Effector memory CD8-positive, alpha-beta T cell (primary cell): ENCODE data around the gene ARL16.

ENCODE experiments used
- ATAC-seq: fragments of 150-1000 bp; cut with Tn5 transposase; replicated peaks from 2 replicates; pipeline ENCODE4 v1.10.0; 2021; ENCODE audit warnings: mild to moderate bottlenecking, moderate library complexity
- DNase-seq, 3 experiments: peaks; one replicate each; pipeline ENCODE4 v3.0.0; 2021
- H3K27ac Mint-ChIP-seq, 2 donors: one replicate each; pipeline ENCODE4 v1.8.0; 2022; ENCODE audit warnings: mild to moderate bottlenecking in 2 of 2, mixed read lengths in 2 of 2, moderate library complexity in 2 of 2
- H3K27me3 Mint-ChIP-seq, 2 donors: one replicate each; pipeline ENCODE4 v1.8.0; 2022; ENCODE audit warnings: mixed read lengths in 2 of 2
- H3K36me3 Mint-ChIP-seq: one replicate; pipeline ENCODE4 v1.8.0; 2022; ENCODE audit warnings: mild to moderate bottlenecking, moderate library complexity, mixed read lengths; ENCODE audit not compliant: insufficient read depth
- H3K4me1 Mint-ChIP-seq, 2 donors: one replicate each; pipeline ENCODE4 v1.8.0; 2022; ENCODE audit warnings: low read depth in 2 of 2, mixed read lengths in 2 of 2
- H3K4me3 Mint-ChIP-seq, 2 donors: one replicate each; pipeline ENCODE4 v1.8.0; 2022; ENCODE audit warnings: mild to moderate bottlenecking in 2 of 2, mixed read lengths in 2 of 2, moderate library complexity in 2 of 2
- H3K9me3 Mint-ChIP-seq, 2 donors: one replicate each; pipeline ENCODE4 v1.8.0; 2022; ENCODE audit warnings: mixed read lengths in 2 of 2

Gene ARL16

DNA sequence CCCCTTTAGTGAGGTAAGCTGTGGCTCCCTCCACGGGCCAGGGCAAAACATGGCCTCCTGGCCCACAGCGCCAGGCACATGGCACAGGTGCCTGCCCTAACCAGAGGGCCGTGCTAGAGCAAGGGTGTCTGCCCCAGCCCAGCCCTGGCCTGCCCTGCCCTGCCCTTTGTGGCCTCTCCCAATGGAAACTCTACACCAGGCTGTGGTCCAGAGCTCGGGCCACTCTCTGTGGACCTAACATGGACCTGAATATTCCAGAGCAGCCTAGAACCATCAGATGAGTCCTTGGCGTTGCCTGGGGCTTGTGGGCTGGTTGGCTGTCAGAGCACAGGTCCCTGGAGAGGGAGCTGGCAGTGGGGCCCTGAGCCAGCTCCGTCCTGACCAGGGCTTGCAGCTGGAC, 11.6 kb upstream of the ARL16 start:
- H3K27ac Mint-ChIP-seq = no peak overlapping the region
- no peak for DNase-seq
- no peak overlapping the region for H3K4me3 Mint-ChIP-seq
- no peak for ATAC-seq
- H3K27me3 Mint-ChIP-seq = no peaks in the 10 kb centered on the region
- H3K4me1 Mint-ChIP-seq = no peaks in the 10 kb centered on the region
- peaks cover 45% of the 10 kb centered on the region for H3K36me3 Mint-ChIP-seq
- H3K9me3 Mint-ChIP-seq = no peaks in the 10 kb centered on the region

DNA sequence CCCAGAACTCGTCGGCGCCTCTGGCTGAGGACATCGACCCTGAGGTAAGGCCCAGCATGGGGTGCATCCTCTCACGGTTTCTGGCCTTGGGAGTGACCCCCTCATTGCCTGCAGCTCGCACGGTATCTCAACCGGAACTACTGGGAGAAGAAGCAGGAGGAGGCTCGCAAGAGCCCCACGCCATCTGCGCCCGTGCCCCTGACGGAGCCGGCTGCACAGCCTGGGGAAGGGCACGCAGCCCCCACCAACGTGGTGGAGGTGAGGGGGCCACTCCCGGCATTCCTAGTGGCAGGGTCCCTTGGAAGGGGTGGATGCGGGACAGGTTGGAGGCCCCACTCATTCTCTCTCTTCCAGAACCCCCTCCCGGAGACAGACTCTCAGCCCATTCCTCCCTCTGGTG, 11.2 kb upstream of the ARL16 start:
- H3K27me3 Mint-ChIP-seq = no peaks in the 10 kb centered on the region
- H3K4me3 Mint-ChIP-seq = no peak overlapping the region
- no peak overlapping the region for H3K27ac Mint-ChIP-seq
- peaks cover 0 to 3% of the 10 kb centered on the region in 2 donors for H3K4me1 Mint-ChIP-seq
- peaks cover 48% of the 10 kb centered on the region for H3K36me3 Mint-ChIP-seq
- ATAC-seq (no peak), DNase-seq (no peak)
- no peaks in the 10 kb centered on the region for H3K9me3 Mint-ChIP-seq

DNA sequence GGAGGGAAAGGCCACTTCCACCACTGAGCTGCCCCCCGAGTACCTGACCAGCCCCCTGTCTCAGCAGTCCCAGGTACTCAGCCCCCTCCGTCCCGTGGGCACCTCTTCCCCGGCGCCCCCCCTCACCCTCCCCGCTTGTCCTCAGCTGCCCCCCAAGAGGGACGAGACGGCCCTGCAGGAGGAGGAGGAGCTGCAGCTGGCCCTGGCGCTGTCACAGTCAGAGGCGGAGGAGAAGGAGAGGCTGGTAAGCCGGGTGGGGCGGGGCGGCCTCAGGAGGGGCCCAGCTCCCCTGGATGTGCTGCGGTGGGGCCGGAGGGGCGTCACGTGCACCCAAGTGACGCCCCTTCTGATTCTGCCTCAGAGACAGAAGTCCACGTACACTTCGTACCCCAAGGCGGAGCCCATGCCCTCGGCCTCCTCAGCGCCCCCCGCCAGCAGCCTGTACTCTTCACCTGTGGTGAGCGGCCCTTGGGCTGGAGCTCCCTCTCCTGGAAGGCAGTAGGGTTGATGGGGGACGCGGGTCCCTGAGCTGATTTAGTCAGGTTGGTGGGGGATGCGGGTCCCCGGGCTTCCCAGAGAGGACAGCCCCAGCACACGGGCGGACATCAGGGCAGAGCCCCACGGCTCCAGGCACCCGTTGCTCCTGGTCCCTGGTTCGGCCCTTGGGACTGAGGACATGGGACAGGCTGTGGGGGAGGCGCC, 10.1 kb upstream of the ARL16 start:
- DNase-seq (no peak), ATAC-seq (no peak)
- Mint-ChIP-seq H3K4me3 (no peak overlapping the region), H3K27ac (no peak overlapping the region), H3K4me1 (peaks cover 9 to 14% of the 10 kb centered on the region in 2 donors), H3K27me3 (no peaks in the 10 kb centered on the region), H3K36me3 (peaks cover 48% of the 10 kb centered on the region), H3K9me3 (no peaks in the 10 kb centered on the region)

DNA sequence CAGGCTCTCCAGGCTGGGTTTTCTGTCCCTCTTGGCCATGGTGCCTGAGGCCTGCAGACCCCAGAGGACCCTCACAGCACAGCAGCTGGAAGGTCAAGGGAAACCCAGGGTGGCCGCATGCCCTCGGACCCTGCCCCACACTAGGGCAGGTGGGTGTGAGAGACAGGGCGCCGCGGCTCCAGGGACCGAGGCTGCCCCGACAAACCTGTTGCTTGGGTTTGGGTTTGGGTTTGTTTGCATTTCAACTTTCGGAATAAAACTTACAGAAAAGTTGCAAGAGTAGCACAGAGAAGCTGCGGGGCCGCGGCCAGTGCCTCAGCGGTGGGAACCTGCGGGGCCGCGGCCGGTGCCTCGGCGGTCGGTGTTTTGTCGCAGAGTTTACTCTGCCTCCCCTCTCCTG, 8.0 kb upstream of the ARL16 start:
- no peak for ATAC-seq
- Mint-ChIP-seq H3K36me3 (peaks cover 38% of the 10 kb centered on the region), H3K27me3 (no peaks in the 10 kb centered on the region), H3K4me3 (no peak overlapping the region), H3K9me3 (no peaks in the 10 kb centered on the region), H3K4me1 (peaks cover 18 to 20% of the 10 kb centered on the region in 2 donors), H3K27ac (no peak overlapping the region)
- DNase-seq = no peak

DNA sequence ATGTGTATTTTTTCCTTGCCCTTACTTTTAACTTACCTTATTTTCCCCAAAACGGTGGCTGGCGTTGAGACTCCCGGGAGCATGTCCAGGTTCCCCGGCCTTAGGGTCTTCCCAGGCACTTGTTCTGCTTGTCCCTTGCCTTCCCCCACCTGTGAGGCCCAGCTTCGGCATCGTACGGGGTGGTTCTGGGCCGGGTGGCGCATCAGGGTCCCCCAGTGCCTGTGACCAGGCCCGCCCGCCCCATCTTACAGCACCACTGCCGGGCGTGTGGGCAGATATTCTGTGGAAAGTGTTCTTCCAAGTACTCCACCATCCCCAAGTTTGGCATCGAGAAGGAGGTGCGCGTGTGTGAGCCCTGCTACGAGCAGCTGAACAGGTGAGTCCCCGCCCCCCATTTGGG, 7.6 kb upstream of the ARL16 start:
- H3K4me3 Mint-ChIP-seq = no peak overlapping the region

DNA sequence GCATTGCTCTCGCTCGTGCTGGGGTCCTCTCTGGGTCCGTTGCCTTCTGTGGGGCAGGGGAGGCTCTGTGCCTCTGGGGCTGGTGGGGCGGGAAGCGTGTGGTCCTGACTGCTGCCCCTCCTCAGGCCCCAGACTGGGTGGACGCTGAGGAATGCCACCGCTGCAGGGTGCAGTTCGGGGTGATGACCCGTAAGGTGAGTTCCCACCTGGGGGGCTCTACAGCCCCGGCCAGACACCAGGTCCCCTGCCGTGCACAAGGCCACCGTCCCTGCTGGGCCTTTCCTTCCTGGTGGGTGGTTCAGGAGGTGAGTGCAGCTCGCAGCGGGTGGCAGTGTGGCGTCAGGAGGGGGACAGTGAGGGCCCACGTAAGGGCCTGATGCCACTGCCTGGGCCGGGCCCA, 7.0 kb upstream of the ARL16 start:
- Mint-ChIP-seq H3K27ac (no peak overlapping the region), H3K27me3 (no peaks in the 10 kb centered on the region), H3K36me3 (peaks cover 43% of the 10 kb centered on the region), H3K4me1 (peaks cover 18 to 21% of the 10 kb centered on the region in 2 donors), H3K9me3 (no peaks in the 10 kb centered on the region), H3K4me3 (no peak overlapping the region)
- DNase-seq (no peak), ATAC-seq (no peak)

More for the DNA sequence above, 7.6 kb upstream of the ARL16 start:
- ATAC-seq (no peak), DNase-seq (no peak)
- H3K36me3 Mint-ChIP-seq = peaks cover 41% of the 10 kb centered on the region
- no peak overlapping the region for H3K27ac Mint-ChIP-seq
- H3K27me3 Mint-ChIP-seq = no peaks in the 10 kb centered on the region
- H3K4me1 Mint-ChIP-seq = peaks cover 18 to 20% of the 10 kb centered on the region in 2 donors
- no peaks in the 10 kb centered on the region for H3K9me3 Mint-ChIP-seq

DNA sequence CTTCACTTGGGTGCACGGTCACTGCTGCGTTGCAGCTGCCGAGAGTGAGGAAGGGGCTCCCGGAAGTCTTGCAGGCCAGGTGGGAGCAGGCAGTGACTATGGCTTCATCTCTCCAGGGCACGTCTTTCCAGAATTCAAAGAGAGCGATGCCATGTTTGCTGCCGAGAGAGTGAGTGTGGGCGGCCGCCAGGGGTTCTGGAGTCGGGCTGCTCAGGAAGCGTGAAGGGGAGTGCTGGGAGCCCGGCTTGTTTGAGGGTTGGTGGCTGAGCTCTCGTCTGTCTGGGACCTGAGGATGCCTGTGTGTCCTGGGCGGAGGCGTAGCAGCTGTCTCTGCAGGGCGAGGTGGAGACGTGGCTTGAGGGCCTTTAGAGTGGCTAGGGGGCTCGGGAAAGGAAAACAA, 6.5 kb upstream of the ARL16 start:
- H3K4me1 Mint-ChIP-seq = peaks cover 20 to 26% of the 10 kb centered on the region in 2 donors
- H3K9me3 Mint-ChIP-seq = no peaks in the 10 kb centered on the region
- H3K27me3 Mint-ChIP-seq = no peaks in the 10 kb centered on the region
- ATAC-seq (no peak), DNase-seq (no peak)
- peak overlapping the region in 1 of 2 donors; percentile 70 for H3K27ac Mint-ChIP-seq
- peaks cover 43% of the 10 kb centered on the region for H3K36me3 Mint-ChIP-seq
- no peak overlapping the region for H3K4me3 Mint-ChIP-seq

DNA sequence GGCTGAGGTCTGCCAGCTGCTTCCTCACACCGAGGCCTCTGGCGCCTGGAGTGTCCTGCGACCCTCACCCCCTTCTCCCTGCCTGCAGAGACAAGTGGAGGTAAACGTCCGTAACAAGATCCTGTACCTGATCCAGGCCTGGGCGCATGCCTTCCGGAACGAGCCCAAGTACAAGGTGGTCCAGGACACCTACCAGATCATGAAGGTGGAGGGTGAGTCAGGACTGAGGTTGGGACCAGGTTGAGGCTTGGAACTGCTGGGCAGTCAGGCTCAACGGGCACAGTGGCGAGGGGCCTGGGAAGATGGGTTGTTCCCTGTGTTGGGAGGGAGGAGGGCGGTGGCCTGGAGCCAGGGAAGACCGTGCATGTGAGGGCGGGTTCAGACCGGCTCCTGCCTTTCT, 5.0 kb upstream of the ARL16 start:
- no peak for ATAC-seq
- H3K27ac Mint-ChIP-seq = no peak overlapping the region

DNA sequence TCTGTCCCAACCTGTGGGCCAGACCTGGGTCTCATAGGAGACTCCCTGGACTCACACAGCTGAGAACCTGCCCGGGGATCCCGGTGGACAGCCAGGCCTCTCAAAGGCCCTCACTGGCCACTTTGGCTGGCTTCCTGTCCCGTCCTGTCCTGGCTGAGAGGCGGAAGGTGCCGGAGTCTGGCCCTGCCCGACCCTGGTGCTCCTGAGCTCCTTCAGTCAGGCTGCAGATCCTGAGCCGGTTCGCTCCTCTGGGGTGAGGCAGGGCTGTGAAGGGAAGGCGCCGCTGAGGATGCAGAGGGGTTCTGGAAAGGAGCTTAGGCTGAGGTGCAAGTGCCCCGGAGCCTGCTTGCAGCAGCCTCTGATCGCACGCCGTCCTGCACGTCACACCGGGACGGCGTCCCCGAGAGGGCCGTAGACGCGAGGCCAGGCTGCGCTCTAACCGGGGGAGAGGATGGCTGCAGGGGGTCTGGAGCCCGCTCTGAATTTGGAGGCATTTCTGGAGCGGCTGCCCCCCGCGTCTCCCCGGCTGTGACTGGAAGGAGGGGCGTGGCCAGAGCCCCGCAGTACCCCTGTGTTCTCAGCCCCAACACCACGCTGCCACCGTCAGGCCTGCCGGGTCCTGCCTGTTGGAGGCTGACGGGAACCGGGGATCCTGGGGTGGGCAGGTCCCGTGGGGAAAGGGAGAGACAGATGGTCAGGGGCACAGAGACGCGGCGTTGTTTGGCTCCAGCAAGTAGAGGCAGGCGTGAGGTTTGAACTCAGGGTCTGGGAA, 4.4 kb upstream of the ARL16 start:
- Mint-ChIP-seq H3K27ac (peak overlapping the region; percentile 64 to 72), H3K9me3 (no peaks in the 10 kb centered on the region), H3K27me3 (no peaks in the 10 kb centered on the region), H3K4me3 (no peak overlapping the region), H3K36me3 (peaks cover 38% of the 10 kb centered on the region), H3K4me1 (peaks cover 31 to 37% of the 10 kb centered on the region in 2 donors)
- no peak for DNase-seq
- ATAC-seq = no peak

More for the DNA sequence above, 5.0 kb upstream of the ARL16 start:
- H3K4me1 Mint-ChIP-seq = peaks cover 28 to 35% of the 10 kb centered on the region in 2 donors
- H3K9me3 Mint-ChIP-seq = no peaks in the 10 kb centered on the region
- DNase-seq = no peak
- H3K36me3 Mint-ChIP-seq = peaks cover 38% of the 10 kb centered on the region
- H3K27me3 Mint-ChIP-seq = no peaks in the 10 kb centered on the region
- H3K4me3 Mint-ChIP-seq = no peak overlapping the region

DNA sequence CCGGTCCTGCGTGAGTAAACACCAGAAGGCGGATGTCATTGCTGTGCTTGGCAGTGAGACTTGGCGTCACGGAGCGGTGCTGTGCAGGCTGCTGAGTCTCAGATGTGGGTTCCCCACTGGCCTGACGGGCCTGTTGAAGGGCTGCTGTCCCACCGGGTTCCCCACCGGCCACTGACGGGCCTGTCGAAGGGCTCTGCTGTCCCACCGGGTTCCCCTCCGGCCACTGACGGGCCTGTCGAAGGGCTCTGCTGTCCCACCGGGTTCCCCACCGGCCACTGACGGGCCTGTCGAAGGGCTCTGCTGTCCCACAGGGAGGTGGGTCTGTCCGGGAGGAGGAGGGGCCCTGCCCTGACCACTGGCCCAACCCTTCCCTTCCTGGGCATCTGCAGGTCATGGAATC, 3.0 kb upstream of the ARL16 start:
- Mint-ChIP-seq H3K4me3 (no peak overlapping the region), H3K9me3 (no peaks in the 10 kb centered on the region), H3K36me3 (peaks cover 38% of the 10 kb centered on the region), H3K27ac (no peak overlapping the region), H3K4me1 (peaks cover 36 to 42% of the 10 kb centered on the region in 2 donors), H3K27me3 (no peaks in the 10 kb centered on the region)
- DNase-seq = no peak
- ATAC-seq = no peak

DNA sequence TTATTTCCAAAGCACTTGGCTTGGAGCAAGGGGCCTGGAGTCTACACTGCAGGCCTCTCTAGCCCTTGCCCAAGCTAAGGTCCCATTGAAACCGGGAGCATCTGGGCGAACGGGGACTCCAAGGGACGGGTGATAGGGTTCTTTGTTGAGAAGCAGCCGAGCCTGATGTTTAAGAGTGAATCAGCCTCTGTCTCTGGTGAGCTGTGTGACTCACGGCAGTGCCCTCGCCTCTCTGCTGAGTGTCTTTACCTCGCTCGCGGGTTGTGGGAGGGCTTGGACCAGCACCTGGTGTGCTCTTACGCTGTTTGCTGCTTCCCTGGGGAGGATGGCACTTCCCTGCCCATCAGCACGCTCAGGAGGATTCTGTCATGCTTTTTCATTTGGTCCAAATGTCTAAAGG, 1.5 kb upstream of the ARL16 start:
- H3K27me3 Mint-ChIP-seq = no peaks in the 10 kb centered on the region
- peak overlapping the region; percentile 87 to 90 for H3K4me3 Mint-ChIP-seq
- no peaks in the 10 kb centered on the region for H3K9me3 Mint-ChIP-seq
- H3K4me1 Mint-ChIP-seq = peaks cover 36 to 42% of the 10 kb centered on the region in 2 donors
- H3K36me3 Mint-ChIP-seq = peaks cover 27% of the 10 kb centered on the region
- DNase-seq = no peak
- H3K27ac Mint-ChIP-seq = peak overlapping the region; percentile 87 to 91
- ATAC-seq = no peak

DNA sequence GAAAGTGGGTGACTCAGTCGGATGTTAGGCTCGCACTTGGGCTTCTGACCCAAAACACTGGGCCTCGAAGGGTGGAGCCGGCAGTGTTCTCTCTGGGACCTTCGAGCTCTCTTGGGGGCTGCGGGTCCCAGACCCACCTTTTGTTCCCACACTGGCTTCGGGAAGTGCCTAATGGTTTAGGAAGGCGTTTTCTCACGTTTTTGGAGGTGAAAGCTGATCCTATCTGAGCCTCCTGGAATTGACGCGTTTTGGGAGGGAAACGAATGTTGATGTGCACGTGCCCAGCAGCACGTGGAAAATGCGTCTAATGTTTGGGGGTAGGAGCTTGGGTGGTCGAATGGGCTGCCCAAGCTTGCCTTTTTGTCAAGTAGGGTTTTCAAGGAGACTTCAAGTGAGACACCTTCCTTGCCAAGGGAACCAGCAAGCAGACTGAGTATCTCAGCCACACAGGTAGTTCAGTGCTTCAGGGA, 880 bp upstream of the ARL16 start:
- Mint-ChIP-seq H3K27me3 (no peaks in the 10 kb centered on the region), H3K9me3 (no peaks in the 10 kb centered on the region), H3K4me3 (peak overlapping the region; percentile 87 to 90), H3K4me1 (peaks cover 35 to 36% of the 10 kb centered on the region in 2 donors), H3K36me3 (peaks cover 26% of the 10 kb centered on the region), H3K27ac (peak overlapping the region; percentile 87 to 91)
- ATAC-seq = no peak
- no peak for DNase-seq

DNA sequence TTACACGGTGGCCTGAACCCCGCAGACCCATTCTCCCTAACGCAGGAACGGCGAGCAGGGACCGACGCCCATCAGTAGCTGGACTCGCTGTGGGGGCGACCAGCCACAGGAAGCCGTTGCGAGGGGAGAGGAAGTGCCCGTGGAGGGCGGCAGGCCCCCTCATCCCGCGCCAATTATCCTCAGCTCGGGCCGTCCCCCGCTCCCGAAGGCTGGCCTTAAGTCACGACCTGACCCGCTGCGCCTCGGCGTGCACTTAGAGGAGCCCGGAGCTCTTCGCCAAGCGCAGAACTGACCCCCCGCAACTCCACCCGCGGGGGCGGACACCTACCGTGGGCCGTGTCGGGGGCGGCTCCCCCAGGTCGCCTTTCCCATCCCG, 401 bp downstream of the ARL16 start:
- no peak for DNase-seq
- Mint-ChIP-seq H3K27ac (peak overlapping the region; percentile 87 to 91), H3K27me3 (no peaks in the 10 kb centered on the region), H3K9me3 (no peaks in the 10 kb centered on the region), H3K4me1 (peaks cover 26 to 28% of the 10 kb centered on the region in 2 donors), H3K4me3 (peak overlapping the region; percentile 87 to 90), H3K36me3 (peaks cover 17% of the 10 kb centered on the region)
- ATAC-seq = peak; percentile 11
